SK-N-SH treated with all-trans-retinoic acid at 6 μM for 48 hours (cell line): ENCODE measurements around the gene LEFTY1.

Experiments used
- ATAC-seq: fragments of 200-7000 bp; cut with Tn5 transposase; 3 replicates; pipeline ENCODE4 v1.9.1; 2020; ENCODE audit warnings: mild to moderate bottlenecking, moderate library complexity
- ARNTL ChIP-seq: fragments of 450-650 bp; formaldehyde crosslinking; IDR thresholded peaks from 2 replicates; pipeline ENCODE4 v1.5.0; 2020; ENCODE audit warnings: low read depth, mild to moderate bottlenecking, moderate library complexity, borderline replicate concordance
- BACH2 ChIP-seq: fragments of 250-450 bp; sonication (Bioruptor Pico); IDR thresholded peaks from 2 replicates; pipeline ENCODE4 v1.9.0; 2021; ENCODE audit warnings: mild to moderate bottlenecking, borderline replicate concordance
- CREB5 ChIP-seq: fragments of 250-450 bp; sonication (Bioruptor Pico); IDR thresholded peaks from 2 replicates; pipeline ENCODE4 v1.5.1; 2020; ENCODE audit warnings: low read depth, mild to moderate bottlenecking, moderate library complexity
- CSDC2 ChIP-seq: fragments of 250-450 bp; sonication (Bioruptor Pico); IDR thresholded peaks from 2 replicates; pipeline ENCODE4 v1.5.0; 2020; ENCODE audit warnings: mild to moderate bottlenecking, moderate library complexity
- CSRNP3 ChIP-seq: fragments of 250-450 bp; sonication (Bioruptor Pico); IDR thresholded peaks from 2 replicates; pipeline ENCODE4 v1.5.1; 2021; ENCODE audit warnings: mild to moderate bottlenecking, moderate library complexity
- GLIS3 ChIP-seq: fragments of 250-450 bp; sonication (Bioruptor Pico); IDR thresholded peaks from 2 replicates; pipeline ENCODE4 v1.5.0; 2020; ENCODE audit warnings: mild to moderate bottlenecking, moderate library complexity
- ISL1 ChIP-seq: fragments of 250-450 bp; sonication (Bioruptor Pico); IDR thresholded peaks from 2 replicates; pipeline ENCODE4 v2.1.2; 2022; ENCODE audit warnings: mild to moderate bottlenecking, moderate library complexity
- PATZ1 ChIP-seq: fragments of 250-450 bp; sonication (Bioruptor Pico); IDR thresholded peaks from 2 replicates; pipeline ENCODE4 v1.8.0; 2020; ENCODE audit warnings: mild to moderate bottlenecking, moderate library complexity, borderline replicate concordance
- RARB ChIP-seq: fragments of 250-450 bp; sonication (Bioruptor Pico); IDR thresholded peaks from 2 replicates; pipeline ENCODE4 v1.8.0; 2021; ENCODE audit warnings: mild to moderate bottlenecking, moderate library complexity
- TCF4 ChIP-seq: fragments of 250-450 bp; sonication (Bioruptor Pico); IDR thresholded peaks from 2 replicates; pipeline ENCODE4 v1.8.0; 2021; ENCODE audit warnings: mild to moderate bottlenecking, moderate library complexity, borderline replicate concordance
- TSHZ2 ChIP-seq: fragments of 250-450 bp; sonication (Bioruptor Pico); IDR thresholded peaks from 2 replicates; pipeline ENCODE4 v1.5.0; 2020; ENCODE audit warnings: mild to moderate bottlenecking, moderate library complexity
- ZC3H10 ChIP-seq: fragments of 250-450 bp; sonication (Bioruptor Pico); IDR thresholded peaks from 2 replicates; pipeline ENCODE4 v1.5.1; 2021; ENCODE audit warnings: mild to moderate bottlenecking, moderate library complexity
- ZFP3 ChIP-seq: fragments of 250-450 bp; sonication (Bioruptor Pico); IDR thresholded peaks from 2 replicates; pipeline ENCODE4 v1.5.0; 2020; ENCODE audit warnings: mild to moderate bottlenecking, moderate library complexity
- ZNF565 ChIP-seq: fragments of 450-650 bp; formaldehyde crosslinking; conservative IDR thresholded peaks from 2 replicates; pipeline ENCODE4 v1.5.0; 2020; ENCODE audit warnings: low read depth, mild to moderate bottlenecking, moderate library complexity
- ZNF8 ChIP-seq: fragments of 450-650 bp; formaldehyde crosslinking; IDR thresholded peaks from 2 replicates; pipeline ENCODE4 v1.5.0; 2020; ENCODE audit warnings: mild to moderate bottlenecking, moderate library complexity

The LEFTY1 gene

GRCh38 chr1:225908013-225908640 is 19.2 kb upstream of the LEFTY1 start:
- no peak for ATAC-seq
- TF ChIP-seq CSDC2 (CRISPR knock-in tag): no peak
- no peak for TF ChIP-seq TCF4 (CRISPR knock-in tag)
- no peak for TF ChIP-seq PATZ1 (CRISPR knock-in tag)
- TF ChIP-seq CREB5: no peak
- no peak for TF ChIP-seq RARB (CRISPR knock-in tag)

GRCh38 chr1:225907341-225907740 is 18.4 kb upstream of the LEFTY1 start:
- no peak for ATAC-seq

More at GRCh38 chr1:225907341-225907740, 18.4 kb upstream of the LEFTY1 start:
- TF ChIP-seq CSRNP3 (CRISPR knock-in tag) (no peak), PATZ1 (CRISPR knock-in tag) (no peak), ZC3H10 (CRISPR knock-in tag) (no peak), CREB5 (no peak), ZNF565 (CRISPR knock-in tag) (no peak), GLIS3 (CRISPR knock-in tag) (no peak), ZFP3 (CRISPR knock-in tag) (no peak), ZNF8 (CRISPR knock-in tag) (no peak), ARNTL (CRISPR knock-in tag) (no peak), TSHZ2 (CRISPR knock-in tag) (no peak), BACH2 (CRISPR knock-in tag) (no peak), TCF4 (CRISPR knock-in tag) (no peak), ISL1 (CRISPR knock-in tag) (no peak)
